ENCODE results near the gene SLC16A13. TPM values are rescaled to one million over a fixed set of nuclear protein-coding genes. Genes with fewer than 3 reads are reported as not detected.
"Not testable (repeated sequence)": the region's sequence is repeated elsewhere in the genome, so short reads cannot be mapped to it uniquely, and the experiment has no call there.

The SLC16A13 gene
- total RNA-seq, 2 experiments from 2014 or later: 4.8 to 5.9 TPM

DNA sequence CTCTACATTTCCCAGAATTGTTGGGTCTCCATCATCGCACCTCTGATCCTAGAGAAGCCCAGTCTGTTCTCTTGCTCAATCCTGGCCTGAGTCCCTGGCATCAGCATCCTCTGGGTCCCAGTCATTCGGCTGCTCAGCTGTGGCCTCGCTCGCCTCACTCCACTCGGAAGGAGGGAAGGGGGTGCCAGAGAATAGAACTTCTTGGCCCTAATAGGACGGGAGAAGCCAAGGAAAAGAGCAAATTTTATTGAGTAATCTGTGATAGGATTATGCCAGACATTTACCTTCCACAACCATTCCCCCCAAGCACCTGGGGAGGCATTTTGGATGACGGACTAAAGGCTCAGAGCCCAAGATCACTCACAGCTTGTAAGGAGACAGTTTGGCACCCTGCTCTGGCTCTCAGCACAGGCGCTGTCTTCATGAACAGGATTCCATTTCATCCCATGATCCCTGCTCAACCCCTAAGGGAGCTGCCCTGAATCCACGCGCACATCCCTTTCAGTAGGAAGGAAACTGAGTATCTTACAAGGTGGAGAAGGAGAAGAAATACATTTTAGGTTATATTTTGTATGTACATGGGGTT is 44.7 kb downstream of the SLC16A13 start:
- TF ChIP-seq, protein P1, sequence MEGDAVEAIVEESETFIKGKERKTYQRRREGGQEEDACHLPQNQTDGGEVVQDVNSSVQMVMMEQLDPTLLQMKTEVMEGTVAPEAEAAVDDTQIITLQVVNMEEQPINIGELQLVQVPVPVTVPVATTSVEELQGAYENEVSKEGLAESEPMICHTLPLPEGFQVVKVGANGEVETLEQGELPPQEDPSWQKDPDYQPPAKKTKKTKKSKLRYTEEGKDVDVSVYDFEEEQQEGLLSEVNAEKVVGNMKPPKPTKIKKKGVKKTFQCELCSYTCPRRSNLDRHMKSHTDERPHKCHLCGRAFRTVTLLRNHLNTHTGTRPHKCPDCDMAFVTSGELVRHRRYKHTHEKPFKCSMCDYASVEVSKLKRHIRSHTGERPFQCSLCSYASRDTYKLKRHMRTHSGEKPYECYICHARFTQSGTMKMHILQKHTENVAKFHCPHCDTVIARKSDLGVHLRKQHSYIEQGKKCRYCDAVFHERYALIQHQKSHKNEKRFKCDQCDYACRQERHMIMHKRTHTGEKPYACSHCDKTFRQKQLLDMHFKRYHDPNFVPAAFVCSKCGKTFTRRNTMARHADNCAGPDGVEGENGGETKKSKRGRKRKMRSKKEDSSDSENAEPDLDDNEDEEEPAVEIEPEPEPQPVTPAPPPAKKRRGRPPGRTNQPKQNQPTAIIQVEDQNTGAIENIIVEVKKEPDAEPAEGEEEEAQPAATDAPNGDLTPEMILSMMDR (IDR thresholded peaks at IDR 0.05): no peak
- ChIA-PET POLR2A (no interaction called here), CTCF (interaction anchor here (1.1 to 1.7 kb wide), 3 partner anchors 18 to 57 kb away, joined by 3 to 4 read pairs (median 3); no protein-coding TSS in a partner anchor)
- H3K27me3 Mint-ChIP-seq: peaks cover 8% of the 10 kb centered on the region
- H3K4me3 Mint-ChIP-seq: no peak overlapping the region
- H3K9me3 Mint-ChIP-seq: no peaks in the 10 kb centered on the region
- DNase-seq (no peak), ATAC-seq (no peak)
- H3K36me3 Mint-ChIP-seq (ENCODE audit: low read depth): no peaks in the 10 kb centered on the region
- peaks cover 22% of the 10 kb centered on the region for H3K4me1 Mint-ChIP-seq (ENCODE audit: low read depth)
- no peak overlapping the region for H3K27ac Mint-ChIP-seq
- intact Hi-C loops (cut with micrococcal nuclease): no loop called here

DNA sequence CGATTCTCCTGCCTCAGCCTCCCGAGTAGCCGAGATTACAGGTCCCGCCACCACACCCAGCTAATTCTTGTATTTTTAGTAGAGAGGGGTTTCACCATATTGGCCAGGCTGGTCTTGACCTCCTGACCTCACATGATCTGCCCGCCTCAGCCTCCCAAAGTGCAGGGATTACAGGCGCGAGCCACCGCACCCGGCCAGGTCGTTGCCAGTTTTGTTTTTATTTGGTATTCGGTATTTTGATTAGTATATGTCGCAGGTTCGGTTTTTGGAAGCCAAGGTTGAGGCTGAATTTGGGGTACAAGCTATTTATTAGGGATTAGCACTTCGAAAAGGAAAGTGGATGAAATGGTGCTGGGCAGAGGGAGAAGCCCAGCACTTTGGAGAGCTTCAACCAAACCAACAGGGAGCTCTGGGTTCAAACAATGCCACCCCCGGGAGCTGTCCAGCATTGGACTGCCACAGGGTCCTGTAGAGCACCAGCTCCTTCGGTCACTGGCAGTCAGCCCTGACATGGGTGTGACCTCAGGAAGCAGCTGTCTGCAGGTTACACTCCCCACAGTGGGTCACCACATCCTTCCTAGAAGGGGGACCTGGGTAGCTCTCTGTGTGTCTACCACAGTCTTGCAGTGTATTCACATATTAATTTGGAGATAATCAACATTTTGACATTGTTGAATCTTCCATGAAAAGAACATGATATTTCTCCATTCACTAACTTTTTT is 45.7 kb downstream of the SLC16A13 start:
- peaks cover 11% of the 10 kb centered on the region for H3K27me3 Mint-ChIP-seq
- TF ChIP-seq, protein P1 (IDR thresholded peaks at IDR 0.05): no peak
- no peak overlapping the region for H3K4me3 Mint-ChIP-seq
- CTCF ChIA-PET: interaction anchor here (1.1 to 1.7 kb wide), 4 partner anchors 17 to 56 kb away, joined by 3 to 4 read pairs (median 4); no protein-coding TSS in a partner anchor
- peaks cover 22% of the 10 kb centered on the region for H3K4me1 Mint-ChIP-seq (ENCODE audit: low read depth)
- intact Hi-C loops (cut with micrococcal nuclease): no loop called here
- DNase-seq (peak; percentile 55), ATAC-seq (peak; percentile 64)
- POLR2A ChIA-PET: interaction anchor here (0.5 kb wide), 1 partner anchor 380 kb away, joined by 3 read pairs; no protein-coding TSS in a partner anchor
- no peak overlapping the region for H3K27ac Mint-ChIP-seq
- no peaks in the 10 kb centered on the region for H3K9me3 Mint-ChIP-seq
- H3K36me3 Mint-ChIP-seq (ENCODE audit: low read depth): no peaks in the 10 kb centered on the region

DNA sequence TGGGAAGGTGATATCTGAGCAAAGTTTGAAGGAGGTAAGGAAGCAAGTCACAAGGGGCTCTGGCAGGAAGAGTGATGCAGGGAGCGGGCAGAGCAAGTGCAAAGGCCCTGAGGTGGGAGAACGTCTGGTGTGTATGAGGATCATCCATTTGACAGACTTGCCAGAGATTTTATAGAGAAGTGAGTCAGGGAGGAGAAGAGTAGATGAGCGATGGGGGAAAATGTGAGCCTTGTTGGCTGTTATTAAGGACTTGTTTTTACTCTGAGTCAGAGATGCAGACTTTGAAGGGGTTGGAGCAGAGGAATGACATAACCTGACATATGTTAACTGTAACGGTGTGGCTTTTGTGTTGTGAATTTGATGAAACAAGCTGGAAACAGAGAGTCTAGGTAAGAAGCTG is 47.8 kb downstream of the SLC16A13 start:
- TF ChIP-seq, protein P1 (IDR thresholded peaks at IDR 0.05): no peak
- no peaks in the 10 kb centered on the region for H3K36me3 Mint-ChIP-seq (ENCODE audit: low read depth)
- intact Hi-C loops (cut with micrococcal nuclease): no loop called here
- no peak overlapping the region for H3K27ac Mint-ChIP-seq
- ATAC-seq (no peak), DNase-seq (no peak)
- ChIA-PET POLR2A (no interaction called here), CTCF (no interaction called here)
- H3K4me3 Mint-ChIP-seq: no peak overlapping the region
- H3K4me1 Mint-ChIP-seq (ENCODE audit: low read depth): peaks cover 22% of the 10 kb centered on the region
- H3K27me3 Mint-ChIP-seq: peaks cover 15% of the 10 kb centered on the region
- H3K9me3 Mint-ChIP-seq: no peaks in the 10 kb centered on the region

DNA sequence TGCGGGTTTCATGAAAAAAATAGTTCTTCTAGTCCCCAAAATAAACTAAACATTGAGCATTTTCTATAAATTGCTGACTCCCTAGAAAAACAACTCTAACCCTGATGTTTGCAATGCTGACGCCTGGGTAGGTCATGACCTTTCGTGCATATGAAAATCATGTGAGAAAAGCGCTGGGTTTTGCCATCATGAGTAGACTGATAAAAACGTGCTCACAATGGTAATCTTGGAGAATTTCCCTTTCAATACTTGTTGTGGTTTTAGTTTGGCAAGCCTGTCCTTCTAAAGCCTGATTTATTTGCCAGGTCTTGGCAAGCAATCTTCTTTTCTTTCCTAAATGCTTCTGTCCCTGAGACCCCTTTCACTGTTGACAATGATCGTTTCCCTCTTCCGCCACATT is 48.3 kb downstream of the SLC16A13 start:
- TF ChIP-seq, protein P1 (IDR thresholded peaks at IDR 0.05): no peak
- ChIA-PET CTCF (no interaction called here), POLR2A (no interaction called here)
- no peak for ATAC-seq
- Mint-ChIP-seq H3K4me3 (no peak overlapping the region), H3K36me3 (ENCODE audit: low read depth) (no peaks in the 10 kb centered on the region), H3K27me3 (peaks cover 18% of the 10 kb centered on the region), H3K27ac (no peak overlapping the region), H3K9me3 (no peaks in the 10 kb centered on the region), H3K4me1 (ENCODE audit: low read depth) (peaks cover 22% of the 10 kb centered on the region)
- intact Hi-C loops (cut with micrococcal nuclease): no loop called here
- no peak for DNase-seq

DNA sequence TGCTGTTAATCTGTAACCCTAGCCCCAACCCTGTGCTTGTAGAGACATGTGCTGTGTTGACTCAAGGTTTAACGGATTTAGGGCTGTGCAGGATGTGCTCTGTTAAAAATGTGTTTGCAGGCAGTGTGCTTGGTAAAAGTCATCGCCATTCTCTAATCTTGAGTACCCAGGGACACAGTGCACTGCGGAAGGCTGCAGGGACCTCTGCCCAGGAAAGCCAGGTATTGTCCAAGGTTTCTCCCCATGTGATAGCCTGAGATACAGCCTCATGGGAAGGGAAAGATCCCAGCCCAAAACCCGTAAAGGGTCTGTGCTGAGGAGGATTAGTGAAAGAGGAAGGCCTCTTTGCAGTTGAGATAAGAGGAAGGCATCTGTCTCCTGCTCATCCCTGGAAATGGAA is 52.6 kb downstream of the SLC16A13 start:
- CTCF ChIA-PET; intact Hi-C loops (cut with micrococcal nuclease); POLR2A ChIA-PET; H3K27ac Mint-ChIP-seq; DNase-seq; ATAC-seq; H3K9me3 Mint-ChIP-seq; H3K4me1 Mint-ChIP-seq (ENCODE audit: low read depth); H3K4me3 Mint-ChIP-seq; H3K36me3 Mint-ChIP-seq (ENCODE audit: low read depth): not testable (repeated sequence)
- H3K27me3 Mint-ChIP-seq: peaks cover 17% of the 10 kb centered on the region

DNA sequence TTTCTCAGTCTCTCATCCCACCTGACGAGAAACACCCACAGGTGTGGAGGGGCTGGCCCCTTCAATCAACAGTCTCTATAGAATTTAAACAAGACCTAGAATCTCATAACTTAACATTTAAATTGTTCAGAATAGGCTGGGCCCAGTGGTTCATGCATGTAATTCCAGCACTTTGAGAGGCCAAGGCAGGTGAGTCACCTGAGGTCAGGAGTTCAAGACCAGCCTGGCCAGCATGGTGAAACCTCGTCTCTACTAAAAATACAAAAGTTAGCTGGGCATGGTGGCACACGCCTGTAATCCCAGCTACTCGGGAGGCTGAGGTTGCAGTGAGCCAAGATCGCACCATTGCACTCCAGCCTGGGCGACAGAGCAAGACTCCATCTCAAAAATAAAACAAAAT is 53.8 kb downstream of the SLC16A13 start:
- H3K36me3 Mint-ChIP-seq (ENCODE audit: low read depth); DNase-seq; H3K4me1 Mint-ChIP-seq (ENCODE audit: low read depth); POLR2A ChIA-PET; intact Hi-C loops (cut with micrococcal nuclease); H3K4me3 Mint-ChIP-seq; H3K27ac Mint-ChIP-seq; CTCF ChIA-PET; H3K9me3 Mint-ChIP-seq; ATAC-seq: not testable (repeated sequence)
- H3K27me3 Mint-ChIP-seq: peaks cover 12% of the 10 kb centered on the region

Data from activated CD8-positive, alpha-beta T cell treated with anti-CD3 and anti-CD28 coated beads for 36 hours (primary cell).